ENCODE measurements around the gene MAGEA8. TPM values are rescaled to one million over a fixed set of nuclear protein-coding genes. Genes with fewer than 3 reads are reported as not detected.

MAGEA8 gene
- total RNA-seq, 1 donor, result not detected

Other genes with a start within 250 kb of the MAGEA8 start
- 26.9 TPM for gene TMEM185A, start 249.4 kb upstream of the MAGEA8 start, total RNA-seq
- not detected for gene MAGEA11, start 169.1 kb upstream of the MAGEA8 start, total RNA-seq
- gene HSFX1, start 107.1 kb upstream of the MAGEA8 start, total RNA-seq, result 1.6 TPM
- gene MAGEA9, start 99.3 kb upstream of the MAGEA8 start, total RNA-seq, result not detected
- not detected for gene HSFX4, start 48.4 kb downstream of the MAGEA8 start, total RNA-seq
- 21.5 TPM for gene EOLA2, start 57.3 kb downstream of the MAGEA8 start, total RNA-seq

Data from hematopoietic multipotent progenitor cell (in vitro differentiated cells).